Upper lobe of left lung (tissue), 6 donors: ENCODE results near the gene TMEM252. TPM values are rescaled to one million over a fixed set of nuclear protein-coding genes. Genes with fewer than 3 reads are reported as not detected.

Experiments used
- ATAC-seq, 2 donors: fragments of 200-7000 bp; cut with Tn5 transposase; one replicate each; pipeline ENCODE4 v1.9.1; 2022; ENCODE audit warnings: mild to moderate bottlenecking in 2 of 2, moderate library complexity in 2 of 2; ENCODE audit not compliant: low FRiP score in 2 of 2
- DNase-seq, 2 donors: peaks; one replicate each; pipeline ENCODE4 v3.0.0-alpha.2; 2019 to 2020
- H3K27ac ChIP-seq, 4 donors: fragments of 200-600 bp; sonication (generic); one replicate each; pipeline ENCODE4 v1.5.1; 2016 to 2019
- H3K27me3 ChIP-seq, 4 donors: fragments of 200-600 bp; sonication (generic); one replicate each; pipeline ENCODE4 v1.5.1; 2017 to 2019
- H3K36me3 ChIP-seq, 4 donors: fragments of 200-600 bp; sonication (generic); one replicate each; pipeline ENCODE4 v1.5.1; 2016 to 2019
- H3K4me1 ChIP-seq, 4 donors: fragments of 200-600 bp; sonication (generic); one replicate each; pipeline ENCODE4 v1.5.1; 2018 to 2019
- H3K4me3 ChIP-seq, 4 donors: fragments of 200-600 bp; sonication (generic); one replicate each; pipeline ENCODE4 v1.5.1; 2017 to 2019; ENCODE audit warnings: mild to moderate bottlenecking in 2 of 4, moderate library complexity in 1 of 4
- H3K9me3 ChIP-seq, 4 donors: fragments of 200-600 bp; sonication (generic); one replicate each; pipeline ENCODE4 v1.5.1; 2018 to 2019
- EP300 ChIP-seq, 4 donors: sonication (generic); formaldehyde crosslinking; IDR thresholded peaks; one replicate each; pipeline ENCODE4 v1.5.1; 2017; ENCODE audit warnings: antibody characterized with exemption in 4 of 4, control low read depth in 2 of 4
- POLR2A ChIP-seq, 4 donors: fragments of 450-650 bp; IDR thresholded peaks; one replicate each; pipeline ENCODE4 v1.5.1; 2016 to 2017; ENCODE audit warnings: antibody characterized with exemption in 4 of 4, mild to moderate bottlenecking in 2 of 4
- POLR2AphosphoS5 ChIP-seq, 2 donors: sonication (generic); formaldehyde crosslinking; IDR thresholded peaks; one replicate each; pipeline ENCODE4 v1.5.1; 2017; ENCODE audit warnings: antibody characterized with exemption in 2 of 2
- WGBS, 2 donors: methylation state at CpG; one replicate each; pipeline ENCODE4 v1.1.5; 2017 to 2018; 5-methylcytosine and 5-hydroxymethylcytosine counted together
- total RNA-seq, 6 donors: library from RNA; depleted of rRNA in 4 of 6; stranded (reverse); fragments of >200 nt in 4 of 6; gene quantifications; one replicate each; pipeline versions ENCODE4 v1.1.0 to v1.2.1, GENCODE V29; 2016 to 2021
- TF ChIP-seq, protein P1 (sequence below), 6 experiments: fragments of 450-650 bp in 4 of 6; fragments of 200-600 bp in 2 of 6; sonication (generic) in 2 of 6; IDR thresholded peaks; one replicate each; pipeline ENCODE4 v1.5.1; 2016 to 2019; ENCODE audit warnings: antibody characterized with exemption in 6 of 6
- donor health status: DM: no; HTN: no; CAD: no; lungs with moderate emphysema.
- donor health status: DM: no; HTN: yes; CAD: no; lungs with severe emphysema.

The TMEM252 gene
- total RNA-seq, 6 donors from 2014 or later, result not detected

DNA sequence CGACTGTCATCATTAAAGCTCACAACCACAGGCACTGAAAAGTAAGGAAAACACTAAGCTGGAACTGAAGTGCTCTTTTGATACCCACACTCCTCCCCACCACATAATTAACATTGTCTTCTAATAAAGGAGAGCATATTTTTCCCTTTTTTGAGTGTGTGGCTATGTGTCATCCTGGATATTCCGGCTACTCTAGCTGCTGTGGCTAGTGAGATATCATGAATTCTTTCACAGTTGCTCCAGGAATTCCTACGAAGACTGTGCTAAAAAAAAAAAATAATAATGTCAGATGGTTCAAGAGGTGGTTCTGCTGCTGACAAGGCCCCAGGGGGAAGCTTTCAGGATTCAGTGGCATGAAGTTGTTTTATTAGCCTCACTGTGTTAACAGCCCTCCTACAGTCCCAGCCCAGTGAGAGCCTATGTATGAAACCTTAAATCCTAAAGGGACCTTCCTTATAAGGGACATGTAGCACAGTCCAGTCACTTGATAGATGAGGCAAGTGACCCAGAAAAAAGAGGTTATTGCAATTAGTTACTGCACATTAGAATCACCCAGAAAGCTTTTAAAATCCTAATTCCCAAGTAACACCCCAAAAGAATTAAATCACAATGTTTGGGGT is 46.6 kb downstream of the TMEM252 start:
- Histone ChIP-seq H3K4me3 (no peak overlapping the region), H3K27ac (no peak overlapping the region), H3K27me3 (no peaks in the 10 kb centered on the region), H3K9me3 (no peaks in the 10 kb centered on the region), H3K4me1 (no peaks in the 10 kb centered on the region), H3K36me3 (no peaks in the 10 kb centered on the region)
- DNase-seq, result no peak
- ATAC-seq, result no peak
- TF ChIP-seq, protein P1, sequence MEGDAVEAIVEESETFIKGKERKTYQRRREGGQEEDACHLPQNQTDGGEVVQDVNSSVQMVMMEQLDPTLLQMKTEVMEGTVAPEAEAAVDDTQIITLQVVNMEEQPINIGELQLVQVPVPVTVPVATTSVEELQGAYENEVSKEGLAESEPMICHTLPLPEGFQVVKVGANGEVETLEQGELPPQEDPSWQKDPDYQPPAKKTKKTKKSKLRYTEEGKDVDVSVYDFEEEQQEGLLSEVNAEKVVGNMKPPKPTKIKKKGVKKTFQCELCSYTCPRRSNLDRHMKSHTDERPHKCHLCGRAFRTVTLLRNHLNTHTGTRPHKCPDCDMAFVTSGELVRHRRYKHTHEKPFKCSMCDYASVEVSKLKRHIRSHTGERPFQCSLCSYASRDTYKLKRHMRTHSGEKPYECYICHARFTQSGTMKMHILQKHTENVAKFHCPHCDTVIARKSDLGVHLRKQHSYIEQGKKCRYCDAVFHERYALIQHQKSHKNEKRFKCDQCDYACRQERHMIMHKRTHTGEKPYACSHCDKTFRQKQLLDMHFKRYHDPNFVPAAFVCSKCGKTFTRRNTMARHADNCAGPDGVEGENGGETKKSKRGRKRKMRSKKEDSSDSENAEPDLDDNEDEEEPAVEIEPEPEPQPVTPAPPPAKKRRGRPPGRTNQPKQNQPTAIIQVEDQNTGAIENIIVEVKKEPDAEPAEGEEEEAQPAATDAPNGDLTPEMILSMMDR (IDR thresholded peaks at IDR 0.05), result no peak
- 75 to 79% methylated on average over 3 of the region's 3 CpGs for WGBS, 2 donors

DNA sequence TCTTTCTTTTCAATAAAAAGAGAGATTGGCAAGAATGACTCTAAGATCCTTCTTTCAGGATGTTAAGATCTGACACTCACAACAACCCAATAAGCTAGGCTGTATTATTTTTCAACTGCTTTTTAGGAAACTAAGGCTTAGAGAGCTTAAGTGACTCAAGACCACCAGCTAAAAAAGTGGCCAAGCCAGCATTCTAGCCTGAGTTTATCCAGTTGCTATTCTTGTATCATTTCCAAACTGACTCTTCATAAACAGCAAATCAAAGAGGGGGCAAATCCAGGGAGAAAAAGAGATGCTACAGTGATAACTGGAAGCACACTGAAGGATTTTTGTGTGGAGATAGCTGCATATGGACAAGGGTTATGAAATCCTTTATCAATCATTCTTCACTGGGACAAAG is 47.1 kb downstream of the TMEM252 start:
- no peaks in the 10 kb centered on the region for H3K4me1 ChIP-seq
- H3K27ac ChIP-seq, result no peak overlapping the region
- no peak for ATAC-seq
- no peaks in the 10 kb centered on the region for H3K9me3 ChIP-seq
- no peaks in the 10 kb centered on the region for H3K27me3 ChIP-seq
- H3K36me3 ChIP-seq, result no peaks in the 10 kb centered on the region
- H3K4me3 ChIP-seq, result no peak overlapping the region
- DNase-seq, result no peak
- no peak for TF ChIP-seq POLR2A (IDR thresholded peaks at IDR 0.05)
- TF ChIP-seq, protein P1 (IDR thresholded peaks at IDR 0.05), result no peak

DNA sequence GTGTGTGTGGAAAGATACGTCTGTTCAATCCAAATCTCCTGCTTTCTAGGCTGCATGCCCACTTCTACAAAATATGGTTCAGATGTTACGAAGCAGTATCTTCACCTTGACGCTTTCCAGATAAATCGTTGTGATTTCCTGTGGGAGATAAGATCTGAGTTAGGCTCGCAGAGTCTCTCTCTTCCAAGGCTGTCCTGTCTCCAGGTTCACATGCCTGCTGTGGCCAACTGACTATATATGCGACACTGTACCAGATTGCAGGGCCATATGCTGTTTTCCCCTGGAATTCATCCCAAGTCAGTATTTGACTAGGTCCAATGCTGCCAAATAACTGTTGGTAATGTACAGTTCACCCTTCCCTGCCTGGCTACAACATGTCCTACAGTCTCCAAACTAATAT is 47.9 kb downstream of the TMEM252 start:
- TF ChIP-seq POLR2AphosphoS5 (IDR thresholded peaks at IDR 0.05), result no peak
- no peak for TF ChIP-seq POLR2A (IDR thresholded peaks at IDR 0.05)
- TF ChIP-seq EP300 (IDR thresholded peaks at IDR 0.05), result no peak
- TF ChIP-seq, protein P1 (IDR thresholded peaks at IDR 0.05), result no peak
- no peaks in the 10 kb centered on the region for H3K4me1 ChIP-seq
- no peak overlapping the region for H3K4me3 ChIP-seq
- H3K36me3 ChIP-seq, result no peaks in the 10 kb centered on the region
- H3K9me3 ChIP-seq, result no peaks in the 10 kb centered on the region
- no peak overlapping the region for H3K27ac ChIP-seq
- no peak for DNase-seq
- H3K27me3 ChIP-seq, result no peaks in the 10 kb centered on the region
- WGBS, 2 donors, result 49 to 57% methylated on average over 6 of the region's 6 CpGs
- ATAC-seq, result no peak

DNA sequence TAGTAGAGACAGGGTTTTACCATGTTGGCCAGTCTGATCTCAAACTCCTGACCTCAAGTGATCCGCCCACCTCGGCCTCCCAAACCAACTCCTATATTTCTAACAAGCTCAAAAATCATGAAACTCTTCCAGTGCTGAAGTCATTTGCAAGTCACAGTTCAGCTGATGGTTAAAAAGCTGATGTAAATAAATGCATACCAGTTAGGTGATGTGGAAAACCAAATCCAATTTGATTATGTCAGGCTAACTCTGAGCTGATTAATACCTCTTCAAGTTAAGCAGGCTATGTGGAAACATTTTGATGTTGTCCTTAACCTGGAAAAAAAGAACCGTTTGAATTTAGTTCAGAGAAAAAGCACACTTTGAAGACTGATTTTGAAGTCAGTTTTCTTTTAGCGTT is 51.0 kb downstream of the TMEM252 start:
- ATAC-seq, result no peak

DNA sequence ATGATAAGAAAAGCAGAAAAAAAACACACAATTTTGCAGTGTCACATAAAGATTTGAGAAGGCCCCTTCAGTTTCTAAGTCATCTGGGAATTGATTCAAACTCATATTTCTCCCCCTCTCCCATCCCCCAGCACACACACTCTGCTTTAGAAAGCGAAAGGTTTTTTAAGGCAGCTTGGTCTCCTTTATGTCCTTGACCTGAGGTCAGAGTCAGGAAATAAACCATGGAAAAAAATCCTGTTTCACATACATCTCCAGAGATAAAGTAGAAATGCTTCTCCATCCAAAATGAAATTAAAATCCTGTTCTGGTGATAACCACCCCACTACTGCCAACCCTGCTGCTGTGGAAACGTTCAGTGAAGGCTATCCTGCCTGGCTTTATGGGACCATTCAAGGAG is 52.6 kb downstream of the TMEM252 start:
- DNase-seq, result no peak
- 60 to 68% methylated on average over 2 of the region's 2 CpGs for WGBS, 2 donors
- H3K4me3 ChIP-seq, result no peak overlapping the region
- H3K36me3 ChIP-seq, result no peaks in the 10 kb centered on the region
- peaks cover 0 to 9% (median 2%) of the 10 kb centered on the region in 4 donors for H3K9me3 ChIP-seq
- TF ChIP-seq, protein P1 (IDR thresholded peaks at IDR 0.05), result no peak
- no peak for TF ChIP-seq EP300 (IDR thresholded peaks at IDR 0.05)
- no peak for TF ChIP-seq POLR2AphosphoS5 (IDR thresholded peaks at IDR 0.05)
- TF ChIP-seq POLR2A (IDR thresholded peaks at IDR 0.05), result no peak
- no peaks in the 10 kb centered on the region for H3K4me1 ChIP-seq
- H3K27me3 ChIP-seq, result no peaks in the 10 kb centered on the region
- no peak for ATAC-seq
- no peak overlapping the region for H3K27ac ChIP-seq

More for the DNA sequence above, 51.0 kb downstream of the TMEM252 start:
- no peak overlapping the region for H3K4me3 ChIP-seq
- H3K36me3 ChIP-seq, result no peaks in the 10 kb centered on the region
- no peak for DNase-seq
- WGBS, 2 donors, result 85 to 86% methylated on average over 4 of the region's 4 CpGs
- H3K27ac ChIP-seq, result no peak overlapping the region
- TF ChIP-seq POLR2AphosphoS5 (IDR thresholded peaks at IDR 0.05), result no peak
- TF ChIP-seq EP300 (IDR thresholded peaks at IDR 0.05), result no peak
- no peak for TF ChIP-seq POLR2A (IDR thresholded peaks at IDR 0.05)
- TF ChIP-seq, protein P1 (IDR thresholded peaks at IDR 0.05), result no peak
- H3K4me1 ChIP-seq, result no peaks in the 10 kb centered on the region
- H3K9me3 ChIP-seq, result peaks cover 0 to 9% (median 2%) of the 10 kb centered on the region in 4 donors
- H3K27me3 ChIP-seq, result no peaks in the 10 kb centered on the region
